Endothelial cell of umbilical vein (primary cell): ENCODE data around the gene SREK1IP1. TPM values are rescaled to one million over a fixed set of nuclear protein-coding genes. Genes with fewer than 3 reads are reported as not detected.

ENCODE experiments used
- BruUV-seq: library from RNA; stranded (reverse); fragments of 400-500 nt; replicated peaks from 2 replicates; lab custom pipeline; 2021; lab: Mats Ljungman, UMichigan
- CTCF ChIA-PET: fragments of 300-600, 350-600 bp; sonication (Branson Sonifier 250); formaldehyde crosslinking; loops from one replicate; lab custom pipeline; 2021; ENCODE audit warnings: antibody characterized with exemption, inconsistent platforms; lab: Charles Lee
- POLR2A ChIA-PET: fragments of 300-600, 350-600 bp; sonication (Branson Sonifier 250); formaldehyde crosslinking; loops from one replicate; lab custom pipeline; 2021; ENCODE audit warnings: antibody characterized with exemption, inconsistent platforms; lab: Charles Lee
- DNase-seq: peaks from one replicate; pipeline ENCODE4 v3.0.0-alpha.2; 2011; ENCODE audit warnings: low read depth, low spot score
- FAIRE-seq: peaks from 2 replicates; lab custom pipeline; 2011; peaks lifted over from hg19 to GRCh38; lab: Jason Lieb, UNC
- H2AFZ ChIP-seq: 2 replicates; pipeline ENCODE4 v1.6.0; 2012; ENCODE audit warnings: low read depth, low read length, control low read depth, inconsistent platforms
- H3K27ac ChIP-seq: 2 replicates; pipeline ENCODE4 v1.5.1; 2011; ENCODE audit warnings: low read depth, mild to moderate bottlenecking, control low read depth, low read length, moderate library complexity; ENCODE audit not compliant: insufficient read depth
- H3K27me3 ChIP-seq, 2 experiments: 2 replicates each; pipeline versions ENCODE4 v1.6.0 to v1.6.1; 2011; ENCODE audit warnings: low read length in 2 of 2, mixed read lengths in 1 of 2; ENCODE audit not compliant: control insufficient read depth in 2 of 2, insufficient read depth in 2 of 2
- H3K36me3 ChIP-seq, 2 experiments: 2 replicates in 1 of 2; 3 replicates in 1 of 2; pipeline ENCODE4 v1.5.1; 2011; ENCODE audit warnings: low read length in 2 of 2, mild to moderate bottlenecking in 1 of 2, moderate library complexity in 1 of 2; ENCODE audit not compliant: control insufficient read depth in 2 of 2, insufficient read depth in 2 of 2; ENCODE audit errors: extremely low read depth in 1 of 2
- H3K4me1 ChIP-seq: 3 replicates; pipeline ENCODE4 v1.5.1; 2011; ENCODE audit warnings: mild to moderate bottlenecking, low read length; ENCODE audit not compliant: control insufficient read depth, insufficient read depth; ENCODE audit errors: extremely low read depth
- H3K4me2 ChIP-seq: 2 replicates; pipeline ENCODE4 v1.6.1; 2011; ENCODE audit warnings: low read length, control low read depth, mixed read lengths; ENCODE audit not compliant: insufficient read depth
- H3K4me3 ChIP-seq, 3 experiments: fragments of 200-600 bp in 1 of 3; sonication (generic), shearing (Covaris generic) in 1 of 3; replicated peaks in 1 of 3; 2 replicates each; pipeline ENCODE4 v1.5.1; 2011 to 2016; ENCODE audit warnings: control low read depth in 3 of 3, low read length in 3 of 3, mild to moderate bottlenecking in 2 of 3, inconsistent platforms in 1 of 3, low read depth in 1 of 3, moderate library complexity in 1 of 3; ENCODE audit not compliant: insufficient read depth in 1 of 3
- H3K79me2 ChIP-seq: 2 replicates; pipeline ENCODE4 v1.6.0; 2012; ENCODE audit warnings: low read length, inconsistent platforms; ENCODE audit not compliant: control insufficient read depth, insufficient read depth
- H3K9ac ChIP-seq: replicated peaks from 2 replicates; pipeline ENCODE3; 2011; ENCODE audit warnings: low read length, control low read depth; ENCODE audit not compliant: insufficient read depth; ENCODE audit errors: extremely low read depth
- H3K9me1 ChIP-seq: replicated peaks from 3 replicates; pipeline ENCODE4 v1.6.0; 2011; ENCODE audit warnings: mild to moderate bottlenecking, low read length; ENCODE audit not compliant: control insufficient read depth, insufficient read depth; ENCODE audit errors: extremely low read depth
- H3K9me3 ChIP-seq: replicated peaks from 2 replicates; pipeline ENCODE4 v1.5.1; 2012; ENCODE audit warnings: low read length, inconsistent platforms; ENCODE audit not compliant: control insufficient read depth, insufficient read depth
- H4K20me1 ChIP-seq: replicated peaks from 2 replicates; pipeline ENCODE3; 2011; ENCODE audit warnings: mild to moderate bottlenecking, low read length; ENCODE audit not compliant: control insufficient read depth, insufficient read depth; ENCODE audit errors: extremely low read depth
- EZH2 ChIP-seq: IDR thresholded peaks from 2 replicates; pipeline ENCODE4 v1.6.1; 2012; ENCODE audit warnings: borderline replicate concordance, low read depth, mild to moderate bottlenecking, moderate library complexity, low read length, inconsistent platforms; ENCODE audit not compliant: severe bottlenecking
- FOS ChIP-seq: IDR thresholded peaks from 2 replicates; pipeline ENCODE4 v1.6.1; 2011; ENCODE audit warnings: mild to moderate bottlenecking, low read length, moderate library complexity, borderline replicate concordance; ENCODE audit not compliant: insufficient read depth
- GATA2 ChIP-seq: IDR thresholded peaks from 2 replicates; pipeline ENCODE4 v1.7.0; 2011; ENCODE audit warnings: low read depth, mild to moderate bottlenecking, moderate library complexity, mixed read lengths, low read length; ENCODE audit not compliant: insufficient read length, insufficient read depth
- JUN ChIP-seq: IDR thresholded peaks from 2 replicates; pipeline ENCODE4 v1.6.1; 2011; ENCODE audit warnings: borderline replicate concordance, low read depth; ENCODE audit not compliant: insufficient read length, insufficient read depth
- MYC ChIP-seq: IDR thresholded peaks from one replicate; pipeline ENCODE4 v1.6.1; 2011; ENCODE audit warnings: mild to moderate bottlenecking, low read depth, low read length
- POLR2A ChIP-seq: IDR thresholded peaks from 2 replicates; pipeline ENCODE4 v1.6.1; 2012; ENCODE audit warnings: low read depth, mild to moderate bottlenecking, control low read depth, low read length
- POLR2AphosphoS5 ChIP-seq: IDR thresholded peaks from 2 replicates; pipeline ENCODE4 v1.6.1; 2012; ENCODE audit warnings: low read depth, mild to moderate bottlenecking, control low read depth, low read length, moderate library complexity; ENCODE audit not compliant: insufficient read depth
- dilution Hi-C: fragments of 300-500 bp; cut with MboI; formaldehyde crosslinking; loops from one replicate; pipeline ENCODE4 v1.15.0; 2019; ENCODE audit warnings: low sequenced_read_pairs; ENCODE audit not compliant: extremely low pct_ligation_motif_present
- intact Hi-C: fragments of 100-400 bp; cut with micrococcal nuclease; formaldehyde crosslinking; loops from one replicate; pipeline ENCODE4 v1.10.0; 2022
- polyA plus RNA-seq, 4 experiments: library from polyadenylated mRNA; depleted of rRNA in 3 of 4; stranded (reverse) in 3 of 4; unstranded in 1 of 4; fragments of >200 nt; gene quantifications; 2 replicates each; pipeline versions ENCODE4 v1.2.1 to v1.2.3, GENCODE V29; 2011 to 2012; ENCODE audit warnings: missing spikeins in 1 of 4
- total RNA-seq: library from RNA; stranded (reverse); gene quantifications from 2 replicates; pipeline ENCODE4 v1.2.3, GENCODE V29; 2021
- TF ChIP-seq, protein P1 (sequence below), 2 donors: IDR thresholded peaks; 1 replicate in 1 of 2; 2 replicates in 1 of 2; pipeline ENCODE4 v1.5.1; 2011; ENCODE audit warnings: low read length in 2 of 2, mild to moderate bottlenecking in 2 of 2, moderate library complexity in 2 of 2, control low read depth in 1 of 2, inconsistent platforms in 1 of 2, low read depth in 1 of 2; ENCODE audit not compliant: insufficient read depth in 1 of 2; ENCODE audit errors: extremely low read depth in 1 of 2
- TF ChIP-seq, protein P2 (sequence below): IDR thresholded peaks from 2 replicates; pipeline ENCODE4 v1.6.1; 2011; ENCODE audit not compliant: insufficient read depth, insufficient read length

The SREK1IP1 gene
- total and polyA plus RNA-seq, 2 donors (not counting 3 experiments of a cell fraction or from before 2014, with no cell fraction given): 6.3 to 17.8 TPM

DNA sequence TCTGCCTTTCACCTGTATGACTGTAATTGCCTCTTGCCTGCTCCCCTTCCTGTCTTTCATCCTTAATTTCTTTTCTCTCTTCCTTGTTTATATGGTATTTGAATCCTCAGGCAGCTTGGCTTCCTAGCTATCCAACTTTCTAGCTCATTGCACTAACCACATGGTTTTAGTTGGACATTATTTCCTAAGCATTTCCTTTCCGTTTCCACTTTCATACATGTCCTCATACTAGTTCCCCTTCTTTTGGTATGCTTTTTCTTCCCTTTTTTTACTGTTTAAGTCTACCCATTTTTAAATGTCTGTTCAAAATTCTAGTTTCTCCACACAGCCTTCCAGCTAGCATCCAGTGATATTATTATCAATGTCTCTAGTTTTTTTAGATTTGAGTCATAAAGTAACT, 6.8 kb upstream of the SREK1IP1 start:
- ChIA-PET POLR2A (no interaction called here), CTCF (interaction anchor here (0.6 to 1.3 kb wide), 2 partner anchors 9 to 38 kb away, joined by 3 to 6 read pairs; no protein-coding TSS in a partner anchor)
- no peaks in the 10 kb centered on the region for H4K20me1 ChIP-seq
- DNase-seq (no peak), FAIRE-seq (no peak)
- H3K27ac ChIP-seq: no peak overlapping the region
- H3K4me1 ChIP-seq: no peaks in the 10 kb centered on the region
- H3K4me3 ChIP-seq: no peak overlapping the region
- H3K9ac ChIP-seq: no peak overlapping the region
- H3K4me2 ChIP-seq: no peak overlapping the region
- dilution Hi-C loops: no loop called here
- H3K79me2 ChIP-seq: peaks cover 12% of the 10 kb centered on the region
- TF ChIP-seq POLR2AphosphoS5 (no peak), EZH2 (no peak)
- TF ChIP-seq, protein P1, sequence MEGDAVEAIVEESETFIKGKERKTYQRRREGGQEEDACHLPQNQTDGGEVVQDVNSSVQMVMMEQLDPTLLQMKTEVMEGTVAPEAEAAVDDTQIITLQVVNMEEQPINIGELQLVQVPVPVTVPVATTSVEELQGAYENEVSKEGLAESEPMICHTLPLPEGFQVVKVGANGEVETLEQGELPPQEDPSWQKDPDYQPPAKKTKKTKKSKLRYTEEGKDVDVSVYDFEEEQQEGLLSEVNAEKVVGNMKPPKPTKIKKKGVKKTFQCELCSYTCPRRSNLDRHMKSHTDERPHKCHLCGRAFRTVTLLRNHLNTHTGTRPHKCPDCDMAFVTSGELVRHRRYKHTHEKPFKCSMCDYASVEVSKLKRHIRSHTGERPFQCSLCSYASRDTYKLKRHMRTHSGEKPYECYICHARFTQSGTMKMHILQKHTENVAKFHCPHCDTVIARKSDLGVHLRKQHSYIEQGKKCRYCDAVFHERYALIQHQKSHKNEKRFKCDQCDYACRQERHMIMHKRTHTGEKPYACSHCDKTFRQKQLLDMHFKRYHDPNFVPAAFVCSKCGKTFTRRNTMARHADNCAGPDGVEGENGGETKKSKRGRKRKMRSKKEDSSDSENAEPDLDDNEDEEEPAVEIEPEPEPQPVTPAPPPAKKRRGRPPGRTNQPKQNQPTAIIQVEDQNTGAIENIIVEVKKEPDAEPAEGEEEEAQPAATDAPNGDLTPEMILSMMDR (IDR thresholded peaks at IDR 0.05; ENCODE audit: extremely low read depth in 1 of 2, insufficient read depth in 1 of 2, low read depth in 1 of 2, low read length in 2 of 2): no peak
- BruUV-seq: no TSS peak
- intact Hi-C loops: no loop called here
- no peaks in the 10 kb centered on the region for H3K9me3 ChIP-seq
- no peaks in the 10 kb centered on the region for H3K36me3 ChIP-seq
- H2AFZ ChIP-seq: no peak overlapping the region
- H3K27me3 ChIP-seq: no peaks in the 10 kb centered on the region
- H3K9me1 ChIP-seq: no peaks in the 10 kb centered on the region

DNA sequence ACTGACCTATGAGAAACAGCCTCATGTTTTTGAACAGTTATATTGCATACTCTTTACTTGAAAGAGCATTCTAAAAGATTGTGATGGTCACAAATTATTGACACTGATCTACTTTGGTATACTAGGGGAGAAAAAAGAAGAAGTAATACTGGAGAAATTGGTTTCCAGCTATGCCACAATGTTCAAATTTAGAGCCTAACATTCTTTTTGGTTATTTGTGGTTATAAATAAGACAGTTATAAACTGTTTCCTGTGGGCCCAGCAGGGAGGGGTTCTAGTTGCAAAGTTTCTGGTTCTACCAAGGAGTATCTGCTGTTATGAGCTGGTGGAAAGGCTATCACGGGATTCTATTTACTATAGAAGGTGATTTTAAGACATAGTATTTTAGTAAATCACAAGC, 5.0 kb upstream of the SREK1IP1 start:
- H3K9me3 ChIP-seq: no peaks in the 10 kb centered on the region
- no peak for DNase-seq
- ChIA-PET CTCF (interaction anchor here (0.8 kb wide), 1 partner anchor 9 kb away, joined by 3 read pairs; no protein-coding TSS in a partner anchor), POLR2A (no interaction called here)
- no peak overlapping the region for H3K9ac ChIP-seq
- dilution Hi-C loops: no loop called here
- H4K20me1 ChIP-seq: no peaks in the 10 kb centered on the region
- H3K9me1 ChIP-seq: no peaks in the 10 kb centered on the region
- no peak overlapping the region for H3K4me2 ChIP-seq
- FAIRE-seq: no peak
- no peak overlapping the region for H3K27ac ChIP-seq
- peaks cover 9% of the 10 kb centered on the region for H3K4me1 ChIP-seq
- no peak overlapping the region for H2AFZ ChIP-seq
- H3K4me3 ChIP-seq: no peak overlapping the region
- no TSS peak for BruUV-seq
- TF ChIP-seq MYC (no peak), POLR2A (no peak), EZH2 (no peak), JUN (no peak), GATA2 (no peak), FOS (no peak)
- TF ChIP-seq, protein P1 (IDR thresholded peaks at IDR 0.05; ENCODE audit: extremely low read depth in 1 of 2, insufficient read depth in 1 of 2, low read depth in 1 of 2, low read length in 2 of 2): no peak
- TF ChIP-seq, protein P2, sequence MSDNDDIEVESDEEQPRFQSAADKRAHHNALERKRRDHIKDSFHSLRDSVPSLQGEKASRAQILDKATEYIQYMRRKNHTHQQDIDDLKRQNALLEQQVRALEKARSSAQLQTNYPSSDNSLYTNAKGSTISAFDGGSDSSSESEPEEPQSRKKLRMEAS: no peak
- intact Hi-C loops: no loop called here
- H3K36me3 ChIP-seq: no peaks in the 10 kb centered on the region
- no peaks in the 10 kb centered on the region for H3K27me3 ChIP-seq
- H3K79me2 ChIP-seq: peaks cover 26% of the 10 kb centered on the region
